ENCODE measurements around the gene EFCAB14. TPM values are rescaled to one million over a fixed set of nuclear protein-coding genes. Genes with fewer than 3 reads are reported as not detected.

The EFCAB14 gene
- total RNA-seq, 1 experiment from 2014 or later, result 27.3 TPM

Other genes with a start within 250 kb of the EFCAB14 start
- not detected in 2 replicates for gene DMBX1, start 229.3 kb downstream of the EFCAB14 start, total RNA-seq (2014; rRNA removed; shearing (Covaris generic); ENCODE audit: low replicate concordance)
- gene KNCN, start 167.5 kb downstream of the EFCAB14 start, total RNA-seq (2014; rRNA removed; shearing (Covaris generic); ENCODE audit: low replicate concordance), result not detected in 2 replicates
- gene MKNK1, start 114.8 kb downstream of the EFCAB14 start, total RNA-seq (2014; rRNA removed; shearing (Covaris generic); ENCODE audit: low replicate concordance), result 16.4 and 22.7 TPM in 2 replicates
- 1.5 and 4.8 TPM in 2 replicates for gene MOB3C, start 102.3 kb downstream of the EFCAB14 start, total RNA-seq (2014; rRNA removed; shearing (Covaris generic); ENCODE audit: low replicate concordance)
- 85.4 and 87.0 TPM in 2 replicates for gene ATPAF1, start 50.8 kb downstream of the EFCAB14 start, total RNA-seq (2014; rRNA removed; shearing (Covaris generic); ENCODE audit: low replicate concordance)
- not detected in 2 replicates for gene TEX38, start 47.3 kb downstream of the EFCAB14 start, total RNA-seq (2014; rRNA removed; shearing (Covaris generic); ENCODE audit: low replicate concordance)
- not detected in 2 replicates for gene CYP4B1, start 79.9 kb upstream of the EFCAB14 start, total RNA-seq (2014; rRNA removed; shearing (Covaris generic); ENCODE audit: low replicate concordance)
- gene CYP4A11, start 222.4 kb upstream of the EFCAB14 start, total RNA-seq (2014; rRNA removed; shearing (Covaris generic); ENCODE audit: low replicate concordance), result not detected in 2 replicates